Measurements from ENCODE around the gene PLCH1. TPM values are rescaled to one million over a fixed set of nuclear protein-coding genes. Genes with fewer than 3 reads are reported as not detected.
A peak's percentile ranks its signal among the peaks of the same experiment; 100 is the strongest.

The PLCH1 gene
- total and polyA plus RNA-seq, 2 experiments from 2014 or later: 8.1 to 25.3 TPM

DNA sequence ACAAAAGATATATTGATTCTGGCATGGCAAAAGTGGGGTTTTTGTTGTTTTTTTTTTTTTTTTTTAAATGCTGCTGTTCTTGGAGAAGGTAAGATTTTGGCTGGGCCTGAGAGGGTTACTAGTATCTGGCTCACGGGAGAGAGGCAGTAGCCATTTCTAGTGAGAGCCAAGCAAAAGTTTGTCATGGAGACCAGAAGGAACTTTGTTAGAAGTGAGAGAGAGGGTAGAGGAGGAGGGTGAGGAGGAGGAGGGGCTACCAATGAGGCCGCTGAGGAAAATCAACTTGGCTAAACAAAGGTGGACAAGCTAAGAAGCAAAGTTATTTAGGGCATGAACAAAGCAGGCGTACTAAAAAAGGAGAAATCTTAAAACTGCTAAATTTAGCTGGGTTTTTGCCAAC is 402.5 kb downstream of the PLCH1 start (continued):
- TF ChIP-seq CTCF (conservative IDR thresholded peaks at IDR 0.05; ENCODE audit: low read depth in 2 of 2) (no peak), JUNB (IDR thresholded peaks at IDR 0.05; ENCODE audit: unreplicated experiment) (no peak), STAT1 (IDR thresholded peaks at IDR 0.05; ENCODE audit: unreplicated experiment) (no peak), CREB1 (CRISPR knock-in tag; IDR thresholded peaks at IDR 0.05; ENCODE audit: low read depth) (no peak), REST (IDR thresholded peaks at IDR 0.05; ENCODE audit: unreplicated experiment) (no peak), ZNF331 (CRISPR knock-in tag; IDR thresholded peaks at IDR 0.05; ENCODE audit: low read depth) (no peak)

DNA sequence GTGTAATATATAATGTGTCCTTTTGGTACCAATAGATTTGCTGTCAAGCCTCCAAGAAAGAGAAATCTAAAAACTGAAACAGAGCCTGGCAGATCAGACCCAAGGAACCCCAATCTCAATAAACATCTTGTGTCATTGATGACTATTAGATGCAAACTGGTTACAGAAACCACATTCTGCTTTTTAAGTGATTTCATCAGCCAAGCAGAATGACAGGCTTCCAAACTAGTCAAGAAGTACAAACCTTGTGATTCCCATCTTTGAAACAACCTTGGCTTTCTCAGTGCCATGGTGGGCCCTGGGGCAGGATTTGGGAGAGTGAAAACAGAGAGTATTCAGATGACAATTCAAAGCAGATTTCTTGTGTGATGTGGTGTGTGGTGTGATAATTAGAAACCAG is 405.8 kb downstream of the PLCH1 start:
- Histone ChIP-seq H3K4me3 (no peak overlapping the region), H3K79me2 (replicated peaks; ENCODE audit: insufficient read depth) (no peaks in the 10 kb centered on the region), H3F3A (replicated peaks; ENCODE audit: low read depth) (no peaks in the 10 kb centered on the region), H3K4me1 (ENCODE audit: insufficient read depth) (peaks cover 8% of the 10 kb centered on the region), H3K4me2 (no peak overlapping the region), H4K20me1 (replicated peaks; ENCODE audit: insufficient read depth) (no peaks in the 10 kb centered on the region), H3K27me3 (ENCODE audit: insufficient read depth) (no peaks in the 10 kb centered on the region), H3K9me2 (ENCODE audit: insufficient read depth) (peaks cover 6% of the 10 kb centered on the region; the same call in 1 of the 2 replicates), H3K36me3 (ENCODE audit: insufficient read depth) (no peaks in the 10 kb centered on the region), H3K27ac (ENCODE audit: low read depth) (no peak overlapping the region), H2AFZ (0 out of 2 replicates have a peak overlapping the region, but pooled peaks have one; percentile 53)
- DNase-seq (ENCODE audit: low spot score): no peak
- Mint-ChIP-seq H3K27ac (no peak overlapping the region), H3K4me3 (no peak overlapping the region), H3K36me3 (ENCODE audit: low read depth) (no peaks in the 10 kb centered on the region), H3K27me3 (ENCODE audit: insufficient read depth, low read depth, poor library complexity) (no peaks in the 10 kb centered on the region), H3K9me3 (no peaks in the 10 kb centered on the region), H3K4me1 (peaks cover 13% of the 10 kb centered on the region)
- no peak for ATAC-seq
- TF ChIP-seq, protein P1, sequence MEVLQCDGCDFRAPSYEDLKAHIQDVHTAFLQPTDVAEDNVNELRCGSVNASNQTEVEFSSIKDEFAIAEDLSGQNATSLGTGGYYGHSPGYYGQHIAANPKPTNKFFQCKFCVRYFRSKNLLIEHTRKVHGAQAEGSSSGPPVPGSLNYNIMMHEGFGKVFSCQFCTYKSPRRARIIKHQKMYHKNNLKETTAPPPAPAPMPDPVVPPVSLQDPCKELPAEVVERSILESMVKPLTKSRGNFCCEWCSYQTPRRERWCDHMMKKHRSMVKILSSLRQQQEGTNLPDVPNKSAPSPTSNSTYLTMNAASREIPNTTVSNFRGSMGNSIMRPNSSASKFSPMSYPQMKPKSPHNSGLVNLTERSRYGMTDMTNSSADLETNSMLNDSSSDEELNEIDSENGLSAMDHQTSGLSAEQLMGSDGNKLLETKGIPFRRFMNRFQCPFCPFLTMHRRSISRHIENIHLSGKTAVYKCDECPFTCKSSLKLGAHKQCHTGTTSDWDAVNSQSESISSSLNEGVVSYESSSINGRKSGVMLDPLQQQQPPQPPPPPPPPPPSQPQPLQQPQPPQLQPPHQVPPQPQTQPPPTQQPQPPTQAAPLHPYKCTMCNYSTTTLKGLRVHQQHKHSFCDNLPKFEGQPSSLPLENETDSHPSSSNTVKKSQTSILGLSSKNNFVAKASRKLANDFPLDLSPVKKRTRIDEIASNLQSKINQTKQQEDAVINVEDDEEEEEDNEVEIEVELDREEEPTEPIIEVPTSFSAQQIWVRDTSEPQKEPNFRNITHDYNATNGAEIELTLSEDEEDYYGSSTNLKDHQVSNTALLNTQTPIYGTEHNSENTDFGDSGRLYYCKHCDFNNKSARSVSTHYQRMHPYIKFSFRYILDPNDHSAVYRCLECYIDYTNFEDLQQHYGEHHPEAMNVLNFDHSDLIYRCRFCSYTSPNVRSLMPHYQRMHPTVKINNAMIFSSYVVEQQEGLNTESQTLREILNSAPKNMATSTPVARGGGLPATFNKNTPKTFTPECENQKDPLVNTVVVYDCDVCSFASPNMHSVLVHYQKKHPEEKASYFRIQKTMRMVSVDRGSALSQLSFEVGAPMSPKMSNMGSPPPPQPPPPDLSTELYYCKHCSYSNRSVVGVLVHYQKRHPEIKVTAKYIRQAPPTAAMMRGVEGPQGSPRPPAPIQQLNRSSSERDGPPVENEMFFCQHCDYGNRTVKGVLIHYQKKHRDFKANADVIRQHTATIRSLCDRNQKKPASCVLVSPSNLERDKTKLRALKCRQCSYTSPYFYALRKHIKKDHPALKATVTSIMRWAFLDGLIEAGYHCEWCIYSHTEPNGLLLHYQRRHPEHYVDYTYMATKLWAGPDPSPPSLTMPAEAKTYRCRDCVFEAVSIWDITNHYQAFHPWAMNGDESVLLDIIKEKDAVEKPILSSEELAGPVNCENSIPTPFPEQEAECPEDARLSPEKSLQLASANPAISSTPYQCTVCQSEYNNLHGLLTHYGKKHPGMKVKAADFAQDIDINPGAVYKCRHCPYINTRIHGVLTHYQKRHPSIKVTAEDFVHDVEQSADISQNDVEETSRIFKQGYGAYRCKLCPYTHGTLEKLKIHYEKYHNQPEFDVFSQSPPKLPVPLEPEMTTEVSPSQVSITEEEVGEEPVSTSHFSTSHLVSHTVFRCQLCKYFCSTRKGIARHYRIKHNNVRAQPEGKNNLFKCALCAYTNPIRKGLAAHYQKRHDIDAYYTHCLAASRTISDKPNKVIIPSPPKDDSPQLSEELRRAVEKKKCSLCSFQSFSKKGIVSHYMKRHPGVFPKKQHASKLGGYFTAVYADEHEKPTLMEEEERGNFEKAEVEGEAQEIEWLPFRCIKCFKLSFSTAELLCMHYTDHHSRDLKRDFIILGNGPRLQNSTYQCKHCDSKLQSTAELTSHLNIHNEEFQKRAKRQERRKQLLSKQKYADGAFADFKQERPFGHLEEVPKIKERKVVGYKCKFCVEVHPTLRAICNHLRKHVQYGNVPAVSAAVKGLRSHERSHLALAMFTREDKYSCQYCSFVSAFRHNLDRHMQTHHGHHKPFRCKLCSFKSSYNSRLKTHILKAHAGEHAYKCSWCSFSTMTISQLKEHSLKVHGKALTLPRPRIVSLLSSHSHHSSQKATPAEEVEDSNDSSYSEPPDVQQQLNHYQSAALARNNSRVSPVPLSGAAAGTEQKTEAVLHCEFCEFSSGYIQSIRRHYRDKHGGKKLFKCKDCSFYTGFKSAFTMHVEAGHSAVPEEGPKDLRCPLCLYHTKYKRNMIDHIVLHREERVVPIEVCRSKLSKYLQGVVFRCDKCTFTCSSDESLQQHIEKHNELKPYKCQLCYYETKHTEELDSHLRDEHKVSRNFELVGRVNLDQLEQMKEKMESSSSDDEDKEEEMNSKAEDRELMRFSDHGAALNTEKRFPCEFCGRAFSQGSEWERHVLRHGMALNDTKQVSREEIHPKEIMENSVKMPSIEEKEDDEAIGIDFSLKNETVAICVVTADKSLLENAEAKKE (CRISPR knock-in tag; IDR thresholded peaks at IDR 0.05): no peak
- TF ChIP-seq EZH2phosphoT487 (IDR thresholded peaks at IDR 0.05; ENCODE audit: unreplicated experiment) (no peak), CREB1 (CRISPR knock-in tag; IDR thresholded peaks at IDR 0.05; ENCODE audit: low read depth) (no peak), POLR2AphosphoS5 (IDR thresholded peaks at IDR 0.05; ENCODE audit: low read depth) (no peak)
